HL-60/S4 treated with retinoic acid at 250 ng/mL for 4 days and 3 days (cell line): Measurements from ENCODE around the gene MSH3.
"Not testable (repeated sequence)": the region's sequence is repeated elsewhere in the genome, so short reads cannot be mapped to it uniquely, and the experiment has no call there.

ENCODE experiments used
- in situ Hi-C: fragments of 300-500 bp; cut with MboI; formaldehyde crosslinking; loops from 2 replicates; pipeline ENCODE4 v1.7.0; 2022; ENCODE audit warnings: low sequenced_read_pairs

The MSH3 gene

DNA sequence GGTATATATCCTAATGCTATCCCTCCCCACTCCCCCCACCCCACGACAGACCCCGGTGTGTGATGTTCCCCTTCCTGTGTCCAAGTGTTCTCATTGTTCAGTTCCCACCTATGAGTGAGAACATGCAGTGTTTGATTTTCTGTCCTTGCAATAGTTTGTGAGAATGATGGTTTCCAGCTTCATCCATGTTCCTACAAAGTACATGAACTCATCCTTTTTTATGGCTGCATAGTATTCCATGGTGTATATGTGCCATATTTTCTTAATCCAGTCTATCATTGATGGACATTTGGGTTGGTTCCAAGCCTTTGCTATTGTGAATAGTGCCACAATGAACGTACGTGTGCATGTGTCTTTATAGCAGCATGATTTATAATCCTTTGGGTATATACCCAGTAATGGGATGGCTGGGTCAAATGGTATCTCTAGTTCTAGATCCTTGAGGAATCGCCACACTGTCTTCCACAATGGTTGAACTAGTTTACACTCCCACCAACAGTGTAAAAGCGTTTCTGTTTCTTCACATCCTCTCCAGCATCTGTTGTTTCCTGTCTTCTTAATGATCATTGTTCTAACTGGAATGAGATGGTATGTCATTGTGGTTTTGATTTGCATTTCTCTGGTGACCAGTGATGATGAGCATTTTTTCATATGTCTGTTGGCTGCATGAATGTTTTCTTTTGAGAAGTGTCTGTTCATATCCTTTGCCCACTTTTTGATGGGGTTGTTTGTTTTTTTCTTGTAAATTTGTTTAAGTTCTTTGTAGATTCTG is 186.8 kb downstream of the MSH3 start:
- in situ Hi-C loops: not testable (repeated sequence)

DNA sequence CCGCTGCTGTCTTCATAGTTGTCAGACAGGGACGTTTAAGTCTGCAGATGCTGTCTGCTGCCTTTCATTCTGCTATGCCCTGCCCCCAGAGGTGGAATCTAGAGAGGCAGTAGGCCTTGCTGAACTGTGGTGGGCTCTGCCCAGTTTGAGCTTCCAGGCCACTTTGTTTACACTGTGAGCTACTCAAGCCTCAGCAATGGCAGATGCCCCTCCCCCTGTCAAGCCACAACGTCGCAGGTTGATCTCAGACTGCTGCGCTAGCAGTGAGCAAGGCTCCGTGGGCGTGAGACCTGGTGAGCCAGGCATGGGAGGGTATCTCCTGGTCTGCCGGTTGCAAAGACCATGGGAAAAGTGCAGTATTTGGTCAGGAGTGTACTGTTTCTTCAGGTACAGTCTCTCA is 192.0 kb downstream of the MSH3 start:
- in situ Hi-C loops: not testable (repeated sequence)

DNA sequence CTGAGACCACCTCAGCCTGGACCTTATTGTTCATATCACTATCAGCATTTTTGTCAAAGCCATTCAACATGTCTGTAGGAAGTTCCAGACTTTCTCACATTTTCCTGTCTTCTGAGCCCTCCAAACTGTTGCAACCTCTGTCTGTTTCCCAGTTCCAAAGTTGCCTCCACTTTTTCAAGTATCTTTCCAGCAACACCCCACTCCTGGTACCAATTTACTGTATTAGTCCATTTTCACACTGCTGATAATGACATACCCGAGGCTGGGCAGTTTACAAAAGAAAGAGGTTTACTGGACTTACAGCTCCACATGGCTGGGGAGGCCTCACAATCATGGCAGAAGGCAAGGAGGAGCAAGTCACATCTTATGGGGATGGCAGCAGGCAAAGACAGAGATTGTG is 195.7 kb downstream of the MSH3 start:
- in situ Hi-C loops: not testable (repeated sequence)

DNA sequence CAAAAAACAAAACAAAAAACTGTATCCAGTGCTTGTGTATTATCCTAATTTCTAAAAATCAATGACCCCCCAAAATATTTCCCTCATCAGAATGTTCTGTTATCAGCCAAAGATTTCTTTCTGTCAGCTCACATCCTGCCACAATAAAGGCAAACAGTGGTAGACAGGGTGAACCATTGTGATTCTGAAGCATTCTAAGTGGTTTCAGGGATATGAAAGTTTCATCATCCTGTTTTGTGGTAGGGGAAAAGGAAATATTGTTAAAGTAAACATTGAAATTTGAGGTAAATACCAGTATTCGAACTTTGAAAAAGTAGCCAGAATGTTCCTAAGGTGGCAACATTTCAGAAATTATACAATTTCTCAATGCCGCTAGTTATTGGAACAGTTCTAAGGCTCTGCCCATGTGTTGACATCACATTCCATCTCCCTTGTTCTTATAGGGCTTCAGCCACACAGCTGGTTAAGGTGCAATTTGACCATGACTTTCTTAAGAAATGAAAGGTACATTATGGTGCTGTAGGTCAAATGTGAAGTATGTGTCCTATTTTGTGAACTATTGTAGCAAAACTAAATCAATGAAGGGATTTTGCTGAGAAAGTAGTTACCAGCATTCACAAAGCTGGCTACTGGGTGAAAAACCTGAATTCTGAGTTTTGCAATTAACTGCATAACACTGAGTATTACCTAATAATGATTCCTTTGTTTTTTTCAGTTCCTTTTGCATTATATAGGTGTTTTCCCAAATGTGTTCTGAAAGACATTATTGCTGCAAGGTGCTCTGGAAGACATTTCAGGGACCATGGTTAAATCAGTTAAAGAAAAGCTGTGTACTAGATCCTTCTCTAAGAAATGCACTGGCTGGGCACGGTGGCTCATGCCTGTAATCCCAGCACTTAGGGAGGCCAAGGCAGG is 198.1 kb downstream of the MSH3 start:
- in situ Hi-C loops: no loop called here

DNA sequence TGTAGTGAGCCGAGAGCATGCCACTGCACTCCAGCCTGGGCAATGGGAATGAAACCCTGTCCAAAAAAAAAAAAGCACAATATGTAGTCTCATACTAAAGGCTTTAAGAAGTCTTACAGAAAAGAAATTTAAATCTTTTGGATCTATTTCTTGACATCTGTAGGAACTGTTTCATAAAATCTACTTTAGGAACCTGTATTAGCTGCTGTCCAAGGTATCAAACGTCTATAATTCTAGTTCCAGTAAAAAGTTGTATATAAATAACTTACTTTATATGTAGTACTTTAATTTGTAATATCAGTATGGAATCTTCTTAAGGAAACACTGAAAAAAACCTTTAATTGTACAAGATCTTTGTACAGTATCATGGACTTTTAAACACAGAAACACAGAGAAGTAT is 199.0 kb downstream of the MSH3 start:
- in situ Hi-C loops: no loop called here

DNA sequence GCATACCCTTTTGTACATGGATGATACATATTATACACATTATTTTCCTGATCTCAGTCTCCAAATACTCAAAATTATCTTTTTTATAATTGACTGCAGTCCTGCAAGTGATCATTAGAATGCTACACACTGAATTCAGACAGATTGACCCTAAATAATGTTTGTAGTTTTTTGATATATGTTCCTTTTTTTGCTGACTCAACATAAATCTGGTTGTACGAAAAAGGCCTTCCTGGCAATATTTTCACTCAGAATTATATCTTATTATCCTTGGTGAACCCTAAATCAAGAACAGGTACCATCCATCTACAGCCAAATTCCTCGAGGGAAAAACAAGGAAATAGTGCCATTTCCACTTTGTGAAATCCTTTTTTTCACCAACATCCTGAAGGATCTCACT is 200.1 kb downstream of the MSH3 start:
- in situ Hi-C loops: no loop called here

DNA sequence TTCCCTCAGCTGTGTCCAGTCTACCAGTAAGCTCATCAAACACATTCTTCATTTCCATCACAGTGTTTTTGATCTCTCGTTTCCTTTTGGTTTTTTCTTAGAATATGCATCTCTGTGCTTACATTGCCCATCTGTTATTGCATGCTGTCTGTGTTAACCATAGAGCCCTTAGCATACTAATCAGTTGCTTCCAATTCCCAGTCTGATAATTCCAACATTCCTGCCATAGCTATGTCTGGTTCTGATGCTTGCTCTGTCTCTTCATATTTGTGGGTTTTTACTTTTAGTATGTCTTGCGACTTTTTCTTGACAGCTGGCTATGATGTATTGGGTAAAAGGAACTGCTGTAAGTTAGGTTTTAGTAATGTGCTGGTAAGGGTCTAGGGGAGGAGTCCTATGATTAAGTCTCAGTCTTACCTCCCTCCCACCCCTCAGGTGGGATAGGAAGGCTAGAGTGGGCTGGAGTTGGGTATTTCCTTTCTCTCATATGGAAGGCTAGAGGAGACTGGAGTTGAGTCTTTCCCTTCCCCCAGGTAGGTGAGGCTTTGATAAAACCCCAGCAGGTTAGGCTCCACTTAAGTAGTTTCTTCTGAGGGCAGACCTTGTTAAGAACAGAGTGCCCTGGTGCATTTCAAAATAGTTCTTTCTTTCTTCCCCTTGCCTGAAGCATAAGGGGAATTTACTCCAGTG is 206.6 kb downstream of the MSH3 start:
- in situ Hi-C loops: no loop called here

DNA sequence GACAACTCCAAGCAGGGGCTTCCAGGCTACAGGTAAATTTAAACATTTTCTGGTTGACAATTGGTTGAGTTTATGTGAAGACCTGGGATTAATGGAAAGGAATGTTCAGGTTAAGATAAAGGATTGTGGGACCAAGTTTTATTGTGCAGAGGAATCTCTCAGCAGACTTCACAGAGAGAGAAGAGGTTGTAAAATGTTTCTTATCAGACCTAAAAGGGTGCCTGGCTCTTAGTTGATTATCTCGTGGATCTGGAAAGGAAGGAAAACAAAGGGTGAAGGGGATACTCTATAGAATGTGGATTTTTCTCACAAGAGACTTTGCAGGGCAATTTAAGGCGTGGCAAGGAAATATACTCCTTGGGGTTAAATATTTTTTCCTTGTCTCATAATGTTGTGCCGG is 209.3 kb downstream of the MSH3 start:
- in situ Hi-C loops: no loop called here

DNA sequence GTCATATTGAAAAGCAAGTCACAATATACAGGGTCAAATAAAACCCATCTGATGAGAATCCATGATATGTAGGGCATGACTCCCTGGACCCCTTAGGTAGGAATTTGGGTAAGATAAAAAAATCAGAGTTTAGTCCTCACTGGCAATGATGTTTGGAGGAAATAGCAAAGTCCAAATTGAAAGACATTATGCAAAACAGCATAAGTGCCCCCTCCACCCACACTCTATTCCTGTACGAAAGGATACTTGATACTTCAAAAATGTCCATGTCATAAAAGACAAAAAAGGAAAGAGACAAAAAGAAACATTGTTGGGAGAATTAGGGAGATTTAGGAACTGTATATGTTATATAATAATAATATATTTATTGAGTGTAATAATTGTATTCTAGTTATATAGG is 209.7 kb downstream of the MSH3 start:
- in situ Hi-C loops: no loop called here

DNA sequence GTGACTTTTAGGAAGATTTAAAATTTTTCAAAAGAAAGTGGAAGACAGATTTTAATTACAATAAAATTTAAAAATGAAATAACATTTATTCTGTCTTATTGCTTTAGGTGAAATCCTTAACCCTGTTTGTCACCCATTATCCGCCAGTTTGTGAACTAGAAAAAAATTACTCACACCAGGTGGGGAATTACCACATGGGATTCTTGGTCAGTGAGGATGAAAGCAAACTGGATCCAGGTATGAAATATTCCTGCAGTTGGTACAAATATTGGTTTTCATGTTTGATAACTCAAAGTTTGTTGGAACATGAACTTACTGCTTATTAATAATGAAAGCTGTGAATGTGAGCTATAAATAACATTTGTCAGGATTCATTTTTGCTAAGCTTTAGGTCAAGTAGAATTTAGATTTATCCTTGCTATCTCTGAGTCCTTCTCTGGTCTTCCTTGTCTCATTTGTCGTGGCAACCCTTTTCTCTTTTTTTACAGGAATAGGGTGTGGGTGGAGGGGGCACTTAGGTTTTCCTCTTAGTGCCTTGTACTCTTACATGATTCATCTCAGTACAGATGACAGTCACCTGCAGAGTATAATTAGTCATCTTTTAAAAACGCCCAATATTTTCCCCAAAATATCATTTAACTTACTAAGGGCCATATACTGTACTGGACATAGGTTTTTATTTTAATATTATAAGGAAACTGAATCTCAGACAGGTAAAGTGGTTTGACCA is 210.4 kb downstream of the MSH3 start:
- in situ Hi-C loops: no loop called here

DNA sequence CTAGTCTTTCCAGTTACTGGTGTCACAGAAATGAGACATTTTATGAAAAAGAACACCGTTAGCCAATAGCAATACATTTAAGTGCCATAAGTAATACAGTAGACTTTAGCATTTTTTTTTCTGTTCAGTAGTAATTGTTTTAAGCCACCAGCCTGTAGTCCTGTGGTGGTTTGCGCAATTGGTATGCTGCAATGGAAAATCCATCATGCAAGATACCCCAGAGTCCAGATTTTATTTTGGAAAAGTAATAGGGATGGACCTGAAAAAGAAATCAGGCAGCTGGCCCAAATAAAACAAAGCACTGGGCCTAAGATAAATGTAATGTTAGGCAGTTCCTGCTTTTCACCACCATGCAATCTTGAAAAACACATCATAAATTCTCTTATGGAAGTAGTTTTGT is 211.1 kb downstream of the MSH3 start:
- in situ Hi-C loops: no loop called here

DNA sequence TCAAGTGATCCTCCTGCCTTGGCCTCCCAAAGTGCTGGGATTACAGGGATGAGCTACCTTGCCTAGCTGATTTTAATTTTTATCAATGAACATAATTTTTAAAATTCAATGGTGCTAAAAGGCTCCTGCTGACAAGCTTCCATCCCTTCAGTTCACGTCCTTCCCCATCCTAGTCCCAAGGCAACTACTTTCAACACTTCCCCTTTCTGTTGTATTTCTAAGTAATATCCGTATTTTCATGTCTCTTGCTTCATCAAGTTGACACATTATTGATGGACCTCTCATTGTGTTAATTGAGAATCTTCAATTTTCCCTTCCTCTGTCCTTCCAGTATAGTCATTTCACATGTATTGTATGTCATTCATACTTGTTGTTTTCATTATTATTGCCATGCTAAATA is 211.9 kb downstream of the MSH3 start:
- in situ Hi-C loops: no loop called here

DNA sequence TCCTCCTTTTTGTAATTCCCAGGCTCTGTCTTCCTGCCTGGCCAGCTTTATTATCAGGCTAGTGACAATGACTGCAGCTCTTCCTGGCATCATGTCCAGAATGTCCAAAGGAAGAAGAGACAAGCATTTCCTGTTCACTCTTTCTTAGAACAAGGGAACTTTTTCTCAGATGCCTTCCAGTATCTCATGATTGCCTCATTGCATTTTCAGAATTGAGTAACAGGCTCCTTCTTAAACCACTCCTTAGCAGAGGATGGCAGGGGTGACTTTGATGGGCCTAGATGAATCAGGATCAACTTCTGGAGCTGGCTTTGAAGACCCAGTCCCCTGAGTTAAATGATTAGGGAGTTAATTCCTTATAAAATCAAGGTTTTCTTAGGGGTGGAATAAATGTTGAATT is 212.8 kb downstream of the MSH3 start:
- in situ Hi-C loops: no loop called here

DNA sequence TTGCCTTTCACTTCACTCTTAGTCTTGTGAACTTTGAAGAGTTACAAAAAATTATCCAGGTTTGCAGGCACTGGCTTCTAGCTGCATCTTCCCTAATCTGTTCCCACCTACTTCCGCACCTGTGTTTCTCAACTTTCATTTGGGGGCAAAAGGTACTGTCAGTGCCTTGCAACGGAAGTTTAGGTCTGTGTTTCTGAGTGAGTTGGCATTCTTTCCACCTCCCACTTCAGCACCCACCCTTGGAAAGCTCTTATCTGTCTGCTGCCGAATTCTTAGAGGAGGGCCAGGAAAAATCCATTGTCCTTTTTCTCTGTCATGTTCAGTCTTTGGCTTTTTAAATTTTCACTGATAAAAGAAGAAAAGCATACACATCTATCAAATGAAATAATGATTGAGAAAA is 216.0 kb downstream of the MSH3 start:
- in situ Hi-C loops: no loop called here

DNA sequence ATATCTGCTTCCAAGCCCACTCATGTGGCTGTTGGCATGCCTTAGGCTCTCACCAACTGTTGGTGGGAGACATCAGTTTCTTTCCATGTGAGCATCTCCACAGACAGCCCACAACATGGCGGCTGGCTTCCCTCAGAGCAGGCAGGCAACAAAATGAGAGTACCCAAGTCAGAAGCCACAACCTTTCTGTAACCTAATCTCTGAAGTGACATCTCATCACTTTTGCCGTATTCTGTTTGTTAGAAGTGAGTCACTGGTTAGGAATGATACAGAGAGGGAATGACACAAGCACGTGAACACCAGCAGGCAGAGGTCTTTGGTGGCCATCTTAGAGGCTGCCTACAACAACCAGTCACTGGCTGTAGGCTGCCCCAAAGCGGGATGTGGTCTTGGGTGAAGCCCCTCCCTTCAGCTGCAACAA is 217.1 kb downstream of the MSH3 start:
- in situ Hi-C loops: no loop called here

DNA sequence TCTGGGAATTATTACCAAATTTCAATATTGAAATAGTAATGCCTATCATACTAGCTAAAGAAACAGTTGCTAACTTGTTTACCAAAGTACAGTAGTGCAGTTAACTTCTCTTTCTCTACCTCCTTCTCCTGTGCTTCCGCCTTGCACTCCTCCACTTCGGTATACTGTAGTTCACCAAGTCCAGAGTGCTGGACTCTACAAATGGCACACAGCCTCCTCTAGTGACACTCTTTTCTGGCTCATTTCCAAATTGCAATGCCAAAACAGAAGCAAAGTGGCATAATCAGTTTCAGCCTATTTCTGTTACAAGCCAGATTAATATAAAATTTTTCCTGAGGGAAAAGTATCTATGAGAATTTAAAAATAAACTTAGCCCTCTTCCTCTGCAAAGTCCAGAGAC is 219.7 kb downstream of the MSH3 start:
- in situ Hi-C loops: no loop called here

DNA sequence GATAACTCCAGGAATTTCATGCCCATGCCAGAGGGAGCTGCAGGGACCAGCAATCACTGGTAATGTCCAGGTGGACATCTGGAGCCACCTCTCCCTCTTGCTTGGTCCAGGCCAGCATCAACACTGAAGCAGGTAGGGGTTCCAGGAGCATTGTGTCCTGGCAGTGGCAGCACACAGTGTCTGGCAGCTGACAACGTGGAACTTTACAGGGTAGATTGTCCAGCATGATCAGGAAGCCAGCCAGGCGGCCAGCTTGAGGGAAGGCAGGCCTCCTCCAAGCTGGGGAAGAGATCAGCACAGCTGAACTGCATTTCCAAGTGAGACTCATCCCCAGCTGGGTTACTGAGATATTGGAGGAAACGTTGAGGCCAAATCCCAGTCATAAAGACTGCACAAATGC is 223.1 kb downstream of the MSH3 start:
- in situ Hi-C loops: no loop called here

DNA sequence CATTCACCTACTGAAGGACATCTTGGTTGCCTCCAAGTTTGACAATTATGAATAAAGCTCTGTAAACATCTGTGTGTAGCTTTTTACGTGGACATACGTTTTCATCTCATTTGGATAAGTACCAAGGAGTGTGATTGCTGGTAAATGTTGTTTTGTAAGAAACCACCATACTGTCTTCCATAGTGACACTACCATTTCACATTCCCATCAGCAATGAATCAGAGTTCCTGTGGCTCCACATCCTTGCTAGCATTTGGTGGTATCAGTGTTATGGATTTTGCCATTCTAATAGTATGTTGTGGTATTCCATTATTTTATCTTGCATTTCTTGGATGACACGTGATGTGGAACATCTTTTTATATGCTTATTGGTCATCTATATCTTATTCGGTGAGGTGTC is 227.3 kb downstream of the MSH3 start:
- in situ Hi-C loops: no loop called here

DNA sequence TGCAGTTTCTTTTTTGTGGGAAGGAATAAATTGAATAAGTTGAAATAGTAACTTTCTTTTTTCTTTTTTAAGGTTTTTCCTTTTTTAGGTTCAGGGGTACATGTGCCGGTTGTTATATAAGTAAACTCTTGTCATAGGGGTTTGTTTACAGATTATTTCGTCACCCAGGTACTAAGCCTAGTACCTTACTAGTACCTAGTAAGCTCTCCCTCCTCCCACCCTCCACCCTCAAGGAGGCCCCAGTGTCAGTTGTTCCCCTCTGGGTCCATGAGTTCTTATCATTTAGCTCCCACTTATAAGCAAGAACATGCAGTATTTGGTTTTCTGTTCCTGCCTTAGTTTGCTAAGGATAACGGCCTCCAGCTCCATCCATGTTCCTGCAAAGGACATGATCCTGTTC is 228.9 kb downstream of the MSH3 start:
- in situ Hi-C loops: not testable (repeated sequence)

DNA sequence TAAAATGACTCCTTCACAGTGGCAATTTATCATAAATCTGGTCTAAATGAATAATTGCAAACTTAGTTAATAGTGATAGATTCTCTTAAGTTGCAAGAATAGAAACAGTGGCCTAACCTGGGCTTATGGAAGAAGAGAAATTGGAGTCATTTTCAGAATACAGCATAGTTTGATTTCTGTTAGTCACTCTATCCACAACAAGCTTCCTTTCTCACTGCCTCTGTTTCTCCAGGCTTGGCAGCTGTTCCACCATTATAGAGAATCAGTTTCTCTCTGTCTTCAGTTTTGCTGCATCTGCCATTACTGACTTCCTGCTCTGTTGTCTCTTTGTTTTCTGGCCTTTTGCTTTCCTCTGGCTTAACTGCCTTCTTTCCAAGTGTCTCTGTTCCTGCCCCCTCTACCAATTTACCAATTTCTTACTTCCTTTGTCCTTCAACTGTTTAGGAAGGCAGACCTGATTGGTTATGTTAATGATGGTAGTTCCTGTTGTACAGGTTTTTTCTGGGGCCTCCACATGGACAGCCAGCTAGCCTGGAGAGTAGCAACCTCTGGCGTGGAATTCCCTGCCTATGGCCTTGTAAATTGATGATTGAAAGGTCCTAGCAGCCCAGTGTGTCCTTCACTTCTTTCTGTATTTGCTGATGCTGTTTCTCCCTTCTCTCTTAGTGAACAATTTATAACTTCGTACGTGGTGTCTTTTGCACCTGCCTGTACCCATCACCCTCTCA is 229.8 kb downstream of the MSH3 start:
- in situ Hi-C loops: no loop called here
